HCT116 (cell line): ENCODE measurements around the gene FCHSD2. TPM values are rescaled to one million over a fixed set of nuclear protein-coding genes. Genes with fewer than 3 reads are reported as not detected.

Experiments used
- ATAC-seq: fragments of 200-7000 bp; cut with Tn5 transposase; 2 replicates; pipeline ENCODE4 v1.9.1; 2020; ENCODE audit warnings: mild to moderate bottlenecking, moderate library complexity
- BruUV-seq: library from RNA; stranded (reverse); fragments of 400-500 nt; replicated peaks from 2 replicates; lab custom pipeline; 2021; lab: Mats Ljungman, UMichigan
- CTCF ChIA-PET: fragments of 300-600 bp; sonication (Branson Sonifier 250); formaldehyde crosslinking; loops from one replicate; lab custom pipeline; 2021; ENCODE audit warnings: antibody characterized with exemption; lab: Charles Lee
- POLR2A ChIA-PET: fragments of 300-600, 350-600 bp; sonication (Branson Sonifier 250); formaldehyde crosslinking; loops from one replicate; lab custom pipeline; 2021; ENCODE audit warnings: antibody characterized with exemption; lab: Charles Lee
- RAD21 ChIA-PET, 2 experiments: fragments of 300-600 bp; sonication (Branson Sonifier 250); formaldehyde crosslinking; loops; one replicate each; lab custom pipeline; 2023; ENCODE audit warnings: low total read pairs in 2 of 2; ENCODE audit not compliant: uncharacterized antibody in 2 of 2, unreplicated experiment in 2 of 2, low non-redundant PET in 1 of 2; lab: Charles Lee
- DNase-seq: peaks from one replicate; pipeline ENCODE4 v3.0.0-alpha.2; 2010; ENCODE audit warnings: low read depth, low spot score
- H2AFZ ChIP-seq: fragments of 200-600 bp; shearing (Covaris generic), sonication (generic); 2 replicates; pipeline ENCODE4 v1.6.1; 2017; ENCODE audit warnings: low read depth, mixed run types, mixed read lengths, antibody characterized with exemption, low read length; ENCODE audit not compliant: poor library complexity, severe bottlenecking
- H3K27ac ChIP-seq: 2 replicates; pipeline ENCODE4 v1.5.1; 2012; ENCODE audit warnings: low read depth, low read length
- H3K27me3 ChIP-seq: fragments of 200-600 bp; sonication (generic); 2 replicates; pipeline ENCODE4 v1.6.1; 2016; ENCODE audit warnings: mixed run types, low read length, mixed read lengths; ENCODE audit not compliant: insufficient read depth
- H3K36me3 ChIP-seq, 2 experiments: fragments of 200-500 bp in 1 of 2; fragments of 200-600 bp in 1 of 2; sonication (Bioruptor generic) in 1 of 2; sonication (generic) in 1 of 2; 2 replicates each; pipeline versions ENCODE4 v1.5.1 to v1.6.1; 2014 to 2016; ENCODE audit warnings: low read length in 2 of 2, inconsistent platforms in 1 of 2, mixed read lengths in 1 of 2, mixed run types in 1 of 2; ENCODE audit not compliant: insufficient read depth in 2 of 2, control insufficient read depth in 1 of 2
- H3K4me1 ChIP-seq, 2 experiments: fragments of 200-600 bp in 1 of 2; sonication (generic) in 1 of 2; 2 replicates each; pipeline versions ENCODE4 v1.5.1 to v1.6.1; 2012 to 2017; ENCODE audit warnings: low read length in 2 of 2, inconsistent platforms in 1 of 2, mild to moderate bottlenecking in 1 of 2, mixed read lengths in 1 of 2, mixed run types in 1 of 2, moderate library complexity in 1 of 2; ENCODE audit not compliant: insufficient read depth in 2 of 2, control insufficient read depth in 1 of 2
- H3K4me2 ChIP-seq: fragments of 200-600 bp; sonication (generic); 2 replicates; pipeline ENCODE4 v1.6.1; 2017; ENCODE audit warnings: mixed run types, low read length, mixed read lengths
- H3K4me3 ChIP-seq, 2 experiments: fragments of 200-600 bp in 1 of 2; sonication (generic) in 1 of 2; replicated peaks in 1 of 2; 2 replicates each; pipeline ENCODE4 v1.5.1; 2011 to 2016; ENCODE audit warnings: low read length in 2 of 2, control low read depth in 1 of 2, low read depth in 1 of 2, mild to moderate bottlenecking in 1 of 2, mixed read lengths in 1 of 2, mixed run types in 1 of 2
- H3K79me2 ChIP-seq: fragments of 200-600 bp; sonication (generic); 2 replicates; pipeline ENCODE4 v1.6.1; 2017; ENCODE audit warnings: mild to moderate bottlenecking, mixed run types, low read length, moderate library complexity, mixed read lengths; ENCODE audit not compliant: insufficient read depth
- H3K9ac ChIP-seq: fragments of 200-600 bp; sonication (generic); 2 replicates; pipeline ENCODE4 v1.6.1; 2016; ENCODE audit warnings: low read length, mixed read lengths
- H3K9me2 ChIP-seq: fragments of 200-600 bp; sonication (generic), shearing (Covaris generic); 2 replicates; pipeline ENCODE4 v1.6.1; 2017; ENCODE audit warnings: mixed run types, mild to moderate bottlenecking, moderate library complexity; ENCODE audit not compliant: insufficient read depth
- H3K9me3 ChIP-seq, 2 experiments: fragments of 200-500 bp in 1 of 2; fragments of 200-600 bp in 1 of 2; sonication (Bioruptor generic) in 1 of 2; sonication (generic) in 1 of 2; 2 replicates each; pipeline ENCODE4 v1.6.1; 2014 to 2017; ENCODE audit warnings: low read length in 2 of 2, mixed read lengths in 2 of 2, inconsistent platforms in 1 of 2, low read depth in 1 of 2, mild to moderate bottlenecking in 1 of 2, mixed run types in 1 of 2, moderate library complexity in 1 of 2; ENCODE audit not compliant: control insufficient read depth in 1 of 2, insufficient read depth in 1 of 2
- H4K20me1 ChIP-seq: fragments of 200-600 bp; sonication (generic), shearing (Covaris generic); 2 replicates; pipeline ENCODE4 v1.6.1; 2017; ENCODE audit warnings: mixed run types, mild to moderate bottlenecking, moderate library complexity; ENCODE audit not compliant: insufficient read depth
- ATF3 ChIP-seq: IDR thresholded peaks from 2 replicates; pipeline ENCODE4 v1.6.1; 2012
- ELF1 ChIP-seq: IDR thresholded peaks from 2 replicates; pipeline ENCODE4 v1.6.1; 2012; ENCODE audit warnings: low read depth, borderline replicate concordance
- EZH2phosphoT487 ChIP-seq: fragments of 200-600 bp; IDR thresholded peaks from 2 replicates; pipeline ENCODE4 v1.6.1; 2018; ENCODE audit warnings: antibody characterized with exemption, borderline replicate concordance
- FOSL1 ChIP-seq: IDR thresholded peaks from 2 replicates; pipeline ENCODE4 v1.6.1; 2012; ENCODE audit warnings: low read depth
- MAX ChIP-seq: IDR thresholded peaks from 2 replicates; pipeline ENCODE4 v1.6.1; 2012
- POLR2A ChIP-seq: IDR thresholded peaks from 2 replicates; pipeline ENCODE4 v1.7.0; 2011; ENCODE audit warnings: borderline replicate concordance; ENCODE audit not compliant: insufficient read depth, insufficient read length; ENCODE audit errors: extremely low read depth
- POLR2AphosphoS5 ChIP-seq: IDR thresholded peaks from 2 replicates; pipeline ENCODE4 v1.6.1; 2011; ENCODE audit warnings: mild to moderate bottlenecking, low read depth, low read length, moderate library complexity
- RAD21 ChIP-seq: IDR thresholded peaks from 2 replicates; pipeline ENCODE4 v1.6.1; 2012; ENCODE audit warnings: low read depth, mild to moderate bottlenecking
- SIN3A ChIP-seq: IDR thresholded peaks from 2 replicates; pipeline ENCODE4 v1.6.1; 2012; ENCODE audit warnings: low read depth
- SRF ChIP-seq: IDR thresholded peaks from 2 replicates; pipeline ENCODE4 v1.6.1; 2012; ENCODE audit warnings: low read depth
- TCF7L2 ChIP-seq: IDR thresholded peaks from 2 replicates; pipeline ENCODE4 v1.7.0; 2011; ENCODE audit warnings: borderline replicate concordance, inconsistent platforms; ENCODE audit not compliant: insufficient read depth, insufficient read length; ENCODE audit errors: extremely low read depth
- ZFX ChIP-seq: fragments of 450-650 bp; IDR thresholded peaks from 2 replicates; pipeline ENCODE4 v1.6.1; 2017
- intact Hi-C: fragments of 100-400 bp; cut with micrococcal nuclease; formaldehyde crosslinking; loops from 2 replicates; pipeline ENCODE4 v1.10.0; 2022
- total RNA-seq: library from RNA; stranded (reverse); gene quantifications from one replicate; pipeline ENCODE4 v1.2.1, GENCODE V29; 2021; ENCODE audit not compliant: unreplicated experiment

Gene FCHSD2
- total RNA-seq, 1 experiment from 2014 or later = 15.0 TPM

GRCh38 chr11:72930008-72930407, 212.1 kb downstream of the FCHSD2 start:
- Histone ChIP-seq H3K27ac (no peak overlapping the region), H2AFZ (no peak overlapping the region), H3K4me3 (no peak overlapping the region), H3K9me2 (no peaks in the 10 kb centered on the region), H3K4me1 (no peaks in the 10 kb centered on the region), H3K36me3 (no peaks in the 10 kb centered on the region), H3K4me2 (no peak overlapping the region), H3K27me3 (no peaks in the 10 kb centered on the region), H3K9me3 (no peaks in the 10 kb centered on the region), H3K9ac (no peak overlapping the region), H3K79me2 (no peaks in the 10 kb centered on the region), H4K20me1 (no peaks in the 10 kb centered on the region)
- ATAC-seq (no peak), DNase-seq (no peak)
- BruUV-seq = no TSS peak
- intact Hi-C loops = no loop called here
- POLR2A ChIA-PET = no interaction called here
- RAD21 ChIA-PET = no interaction called here
- CTCF ChIA-PET = no interaction called here
- TF ChIP-seq MAX (no peak), ELF1 (no peak), RAD21 (no peak), SRF (no peak), ZFX (no peak), EZH2phosphoT487 (no peak)

- H3K79me2 ChIP-seq = no peaks in the 10 kb centered on the region
- intact Hi-C loops = no loop called here
Observed at GRCh38 chr11:72929256-72929655, 212.9 kb downstream of the FCHSD2 start.

More at GRCh38 chr11:72929256-72929655, 212.9 kb downstream of the FCHSD2 start:
- Histone ChIP-seq H3K9me2 (no peaks in the 10 kb centered on the region), H3K36me3 (no peaks in the 10 kb centered on the region), H3K4me1 (no peaks in the 10 kb centered on the region), H3K4me2 (no peak overlapping the region), H3K9ac (no peak overlapping the region), H3K4me3 (no peak overlapping the region), H3K27ac (no peak overlapping the region), H4K20me1 (no peaks in the 10 kb centered on the region), H3K27me3 (no peaks in the 10 kb centered on the region), H3K9me3 (no peaks in the 10 kb centered on the region), H2AFZ (no peak overlapping the region)
- BruUV-seq = no TSS peak
- ChIA-PET CTCF (no interaction called here), POLR2A (no interaction called here), RAD21 (no interaction called here)
- ATAC-seq (no peak), DNase-seq (no peak)
- TF ChIP-seq ELF1 = no peak
- no peak for TF ChIP-seq ATF3
- no peak for TF ChIP-seq EZH2phosphoT487
- no peak for TF ChIP-seq TCF7L2
- TF ChIP-seq FOSL1 = no peak
- TF ChIP-seq POLR2AphosphoS5 = no peak
- TF ChIP-seq RAD21 = no peak
- no peak for TF ChIP-seq SIN3A
- no peak for TF ChIP-seq ZFX
- TF ChIP-seq POLR2A = no peak
- no peak for TF ChIP-seq MAX
